ENCODE results near the gene SLC26A6.

DNA sequence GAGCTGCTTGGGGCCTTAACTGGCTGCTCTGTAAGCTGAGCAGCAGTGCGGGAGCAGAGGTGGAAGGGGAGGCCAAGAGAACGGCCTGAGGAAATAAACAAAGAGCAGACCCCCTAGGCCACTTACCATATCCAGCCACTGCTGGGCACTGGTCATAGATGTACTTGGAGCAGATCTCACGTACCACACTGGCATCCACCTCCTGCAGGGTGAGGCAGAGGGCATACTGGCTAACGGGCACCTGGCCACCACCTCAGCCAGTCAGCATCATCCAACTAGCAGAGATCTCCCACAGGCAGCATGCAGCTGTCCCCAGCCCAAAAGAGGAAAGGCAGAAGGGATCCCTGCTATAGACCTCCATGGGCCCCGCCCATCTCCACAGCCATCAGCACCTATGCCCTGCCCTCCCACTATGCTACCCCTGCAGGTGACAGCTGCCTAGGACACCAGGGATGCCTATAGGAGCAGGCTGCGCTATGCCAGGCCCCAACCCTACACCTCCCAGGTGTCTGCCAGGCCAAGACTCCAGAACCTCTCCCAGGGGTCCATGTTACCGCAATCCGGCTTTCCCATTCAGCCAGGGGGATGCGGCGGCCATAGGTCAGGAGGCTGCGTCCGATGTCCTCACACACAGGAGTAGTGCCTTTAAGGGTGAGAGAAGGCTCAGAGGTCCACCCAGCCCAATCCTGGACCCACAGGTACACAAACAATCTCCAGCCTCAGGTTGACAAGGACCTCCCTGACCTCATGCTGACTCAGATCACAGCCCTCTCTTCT is 35.6 kb downstream of the SLC26A6 start:
- TF ChIP-seq POLR2A (IDR thresholded peaks at IDR 0.05; ENCODE audit: low read length) = no peak
- TF ChIP-seq GATA1 (IDR thresholded peaks at IDR 0.05; ENCODE audit: low read depth, low read length) = no peak

All from erythroblast (primary cell).